Sigmoid colon (tissue), 4 donors: Measurements from ENCODE around the gene LIMS1.
"Not testable (repeated sequence)": the region's sequence is repeated elsewhere in the genome, so short reads cannot be mapped to it uniquely, and the experiment has no call there.

ENCODE experiments used
- EP300 ChIP-seq, 4 donors: sonication (generic); formaldehyde crosslinking; IDR thresholded peaks; one replicate each; pipeline ENCODE4 v1.6.1; 2017; ENCODE audit warnings: antibody characterized with exemption in 4 of 4
- POLR2A ChIP-seq, 2 donors: fragments of 450-650 bp; IDR thresholded peaks; one replicate each; pipeline ENCODE4 v1.6.1; 2016; ENCODE audit warnings: antibody characterized with exemption in 2 of 2, mild to moderate bottlenecking in 2 of 2, moderate library complexity in 2 of 2
- POLR2AphosphoS5 ChIP-seq, 4 donors: sonication (generic); formaldehyde crosslinking; IDR thresholded peaks; one replicate each; pipeline ENCODE4 v1.6.1; 2017; ENCODE audit warnings: antibody characterized with exemption in 4 of 4
- TF ChIP-seq, protein P1 (sequence below), 4 experiments: fragments of 450-650 bp in 3 of 4; fragments of 200-600 bp in 1 of 4; IDR thresholded peaks; one replicate each; pipeline ENCODE4 v1.5.1; 2016 to 2019; ENCODE audit warnings: antibody characterized with exemption in 4 of 4, mild to moderate bottlenecking in 3 of 4, moderate library complexity in 2 of 4

DNA sequence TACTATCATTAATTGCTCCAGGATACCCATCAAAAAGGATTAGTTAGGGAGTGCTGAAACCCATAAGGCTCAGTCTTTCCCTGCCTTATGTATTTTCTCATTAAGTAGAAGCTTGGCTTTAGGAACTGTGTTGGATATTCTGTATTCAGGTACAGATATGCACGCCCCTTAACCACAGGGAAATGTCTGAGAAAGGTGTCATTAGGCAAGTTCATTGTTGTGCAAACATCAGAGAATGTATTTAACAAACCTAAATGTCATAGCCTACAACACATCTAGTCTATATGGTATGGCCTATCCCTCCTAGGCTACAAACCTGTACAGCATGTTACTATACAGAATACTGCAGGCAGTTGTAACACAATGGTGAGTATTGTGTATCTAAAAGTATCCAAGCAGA is 130.7 kb downstream of the LIMS1 start:
- TF ChIP-seq, protein P1, sequence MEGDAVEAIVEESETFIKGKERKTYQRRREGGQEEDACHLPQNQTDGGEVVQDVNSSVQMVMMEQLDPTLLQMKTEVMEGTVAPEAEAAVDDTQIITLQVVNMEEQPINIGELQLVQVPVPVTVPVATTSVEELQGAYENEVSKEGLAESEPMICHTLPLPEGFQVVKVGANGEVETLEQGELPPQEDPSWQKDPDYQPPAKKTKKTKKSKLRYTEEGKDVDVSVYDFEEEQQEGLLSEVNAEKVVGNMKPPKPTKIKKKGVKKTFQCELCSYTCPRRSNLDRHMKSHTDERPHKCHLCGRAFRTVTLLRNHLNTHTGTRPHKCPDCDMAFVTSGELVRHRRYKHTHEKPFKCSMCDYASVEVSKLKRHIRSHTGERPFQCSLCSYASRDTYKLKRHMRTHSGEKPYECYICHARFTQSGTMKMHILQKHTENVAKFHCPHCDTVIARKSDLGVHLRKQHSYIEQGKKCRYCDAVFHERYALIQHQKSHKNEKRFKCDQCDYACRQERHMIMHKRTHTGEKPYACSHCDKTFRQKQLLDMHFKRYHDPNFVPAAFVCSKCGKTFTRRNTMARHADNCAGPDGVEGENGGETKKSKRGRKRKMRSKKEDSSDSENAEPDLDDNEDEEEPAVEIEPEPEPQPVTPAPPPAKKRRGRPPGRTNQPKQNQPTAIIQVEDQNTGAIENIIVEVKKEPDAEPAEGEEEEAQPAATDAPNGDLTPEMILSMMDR (IDR thresholded peaks at IDR 0.05), result not testable (repeated sequence)
- TF ChIP-seq POLR2A, EP300, POLR2AphosphoS5 (IDR thresholded peaks at IDR 0.05): not testable (repeated sequence)
